ENCODE data around the gene TPGS2. TPM values are rescaled to one million over a fixed set of nuclear protein-coding genes. Genes with fewer than 3 reads are reported as not detected.
A peak's percentile ranks its signal among the peaks of the same experiment; 100 is the strongest.

TPGS2 gene
- total RNA-seq, 4 donors from 2014 or later: 44.0 to 83.4 (median 66.7) TPM

GRCh38 chr18:36833120-36833519 is 4.3 kb upstream of the TPGS2 start:
- H3K4me1 ChIP-seq: peaks cover 19% of the 10 kb centered on the region
- DNase-seq (ENCODE audit: low spot score in 2 of 2): no peak
- H3K27me3 ChIP-seq: no peaks in the 10 kb centered on the region
- TF ChIP-seq POLR2A (IDR thresholded peaks at IDR 0.05): no peak
- no peak for TF ChIP-seq EP300 (IDR thresholded peaks at IDR 0.05)
- no peak for TF ChIP-seq POLR2AphosphoS5 (IDR thresholded peaks at IDR 0.05)
- no peak for TF ChIP-seq CTCF (IDR thresholded peaks at IDR 0.05)
- H3K27ac ChIP-seq: no peak overlapping the region
- 95% methylated on average over 2 of the region's 2 CpGs for WGBS
- no peaks in the 10 kb centered on the region for H3K9me3 ChIP-seq
- peaks cover 13% of the 10 kb centered on the region for H3K36me3 ChIP-seq
- H3K4me3 ChIP-seq: no peak overlapping the region

GRCh38 chr18:36831139-36831538 is 2.3 kb upstream of the TPGS2 start:
- no peaks in the 10 kb centered on the region for H3K27me3 ChIP-seq

GRCh38 chr18:36830158-36830495 is 1.3 kb upstream of the TPGS2 start:
- Histone ChIP-seq H3K4me1 (peaks cover 28% of the 10 kb centered on the region), H3K4me3 (peak overlapping the region; percentile 62), H3K27me3 (no peaks in the 10 kb centered on the region), H3K27ac (no peak overlapping the region), H3K9me3 (no peaks in the 10 kb centered on the region), H3K36me3 (no peaks in the 10 kb centered on the region)
- DNase-seq (ENCODE audit: low spot score in 2 of 2): no peak
- WGBS: 30% methylated on average over 1 of the region's 1 CpG
- TF ChIP-seq POLR2AphosphoS5 (IDR thresholded peaks at IDR 0.05) (no peak), POLR2A (IDR thresholded peaks at IDR 0.05) (no peak), EP300 (IDR thresholded peaks at IDR 0.05) (no peak), CTCF (IDR thresholded peaks at IDR 0.05) (no peak)

More at GRCh38 chr18:36831139-36831538, 2.3 kb upstream of the TPGS2 start:
- DNase-seq (ENCODE audit: low spot score in 2 of 2): no peak
- Histone ChIP-seq H3K4me1 (peaks cover 28% of the 10 kb centered on the region), H3K36me3 (peaks cover 5% of the 10 kb centered on the region), H3K9me3 (no peaks in the 10 kb centered on the region), H3K27ac (no peak overlapping the region), H3K4me3 (no peak overlapping the region)
- no peak for TF ChIP-seq CTCF (IDR thresholded peaks at IDR 0.05)
- no peak for TF ChIP-seq POLR2AphosphoS5 (IDR thresholded peaks at IDR 0.05)
- no peak for TF ChIP-seq POLR2A (IDR thresholded peaks at IDR 0.05)
- no peak for TF ChIP-seq EP300 (IDR thresholded peaks at IDR 0.05)
- WGBS: 34% methylated on average over 1 of the region's 1 CpG

- no peaks in the 10 kb centered on the region for H3K36me3 ChIP-seq
- WGBS: 10% methylated on average over 16 of the region's 17 CpGs
- H3K4me3 ChIP-seq: peak overlapping the region; percentile 62
- H3K9me3 ChIP-seq: no peaks in the 10 kb centered on the region
- DNase-seq (ENCODE audit: low spot score in 2 of 2): no peak
- H3K27me3 ChIP-seq: no peaks in the 10 kb centered on the region
- peak overlapping the region; percentile 89 for H3K27ac ChIP-seq
- peaks cover 28% of the 10 kb centered on the region for H3K4me1 ChIP-seq
- TF ChIP-seq CTCF (IDR thresholded peaks at IDR 0.05): no peak
Observed at GRCh38 chr18:36829362-36830157, 758 bp upstream of the TPGS2 start.

GRCh38 chr18:36828157-36828629 is 609 bp downstream of the TPGS2 start:
- peaks cover 28% of the 10 kb centered on the region for H3K4me1 ChIP-seq
- peak in 1 of 2 donors; percentile 70 for DNase-seq (ENCODE audit: low spot score in 2 of 2)
- H3K27me3 ChIP-seq: no peaks in the 10 kb centered on the region
- H3K9me3 ChIP-seq: no peaks in the 10 kb centered on the region
- peak overlapping the region; percentile 89 for H3K27ac ChIP-seq
- TF ChIP-seq POLR2AphosphoS5 (IDR thresholded peaks at IDR 0.05) (no peak), POLR2A (IDR thresholded peaks at IDR 0.05) (no peak), CTCF (IDR thresholded peaks at IDR 0.05) (no peak), EP300 (IDR thresholded peaks at IDR 0.05) (no peak)
- WGBS: under 1% methylated on average over 18 of the region's 18 CpGs
- H3K4me3 ChIP-seq: peak overlapping the region; percentile 62
- no peaks in the 10 kb centered on the region for H3K36me3 ChIP-seq

Measured in suprapubic skin (tissue), 4 donors.